ENCODE results near the gene CHRNA9. TPM values are rescaled to one million over a fixed set of nuclear protein-coding genes. Genes with fewer than 3 reads are reported as not detected.

Gene CHRNA9
- total RNA-seq, 4 donors from 2014 or later = 0.11 TPM; not detected in 3

DNA sequence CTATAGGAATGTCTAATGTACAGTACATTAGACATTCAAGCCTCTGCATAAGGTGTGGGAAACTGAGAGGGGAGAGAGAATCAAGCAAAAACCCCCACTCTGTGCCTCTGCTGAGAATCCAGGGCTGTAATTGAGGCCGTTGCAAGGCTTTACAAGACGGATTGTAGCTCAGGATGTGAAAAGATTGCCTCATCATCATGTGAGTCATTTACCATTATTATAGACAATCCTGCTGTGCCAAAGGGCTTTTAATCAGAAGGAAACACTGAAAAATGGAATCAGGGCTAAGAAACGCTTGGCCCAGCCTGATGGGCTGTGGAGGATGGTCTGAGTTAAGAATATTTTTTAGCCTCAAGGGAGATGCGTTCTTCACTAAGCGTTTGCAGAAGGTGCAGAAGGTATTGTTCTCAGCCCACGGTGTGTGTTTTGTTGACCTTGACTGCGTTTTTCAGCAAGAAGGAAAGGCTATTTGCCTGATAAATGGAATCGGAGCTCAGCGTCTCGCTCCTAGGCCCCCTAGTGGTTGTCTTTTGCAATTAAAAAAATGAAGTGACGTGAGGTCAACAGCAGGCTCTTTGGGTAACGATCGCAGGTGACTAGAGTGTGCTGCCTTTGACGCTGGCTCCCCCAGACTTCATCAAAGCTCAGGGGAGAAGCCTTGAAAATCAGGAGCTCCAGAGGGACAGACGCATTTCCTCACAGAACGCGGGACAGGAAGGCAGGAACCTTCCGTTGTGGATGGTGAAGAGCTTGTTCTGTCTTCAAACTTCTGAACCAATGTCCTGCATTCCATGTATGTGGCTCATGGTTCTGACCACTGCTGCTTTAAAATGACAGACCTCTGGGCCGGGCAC, 18.1 kb upstream of the CHRNA9 start:
- 8 to 9% methylated on average over 18 of the region's 19 CpGs for WGBS, 2 donors
- TF ChIP-seq, protein P1, sequence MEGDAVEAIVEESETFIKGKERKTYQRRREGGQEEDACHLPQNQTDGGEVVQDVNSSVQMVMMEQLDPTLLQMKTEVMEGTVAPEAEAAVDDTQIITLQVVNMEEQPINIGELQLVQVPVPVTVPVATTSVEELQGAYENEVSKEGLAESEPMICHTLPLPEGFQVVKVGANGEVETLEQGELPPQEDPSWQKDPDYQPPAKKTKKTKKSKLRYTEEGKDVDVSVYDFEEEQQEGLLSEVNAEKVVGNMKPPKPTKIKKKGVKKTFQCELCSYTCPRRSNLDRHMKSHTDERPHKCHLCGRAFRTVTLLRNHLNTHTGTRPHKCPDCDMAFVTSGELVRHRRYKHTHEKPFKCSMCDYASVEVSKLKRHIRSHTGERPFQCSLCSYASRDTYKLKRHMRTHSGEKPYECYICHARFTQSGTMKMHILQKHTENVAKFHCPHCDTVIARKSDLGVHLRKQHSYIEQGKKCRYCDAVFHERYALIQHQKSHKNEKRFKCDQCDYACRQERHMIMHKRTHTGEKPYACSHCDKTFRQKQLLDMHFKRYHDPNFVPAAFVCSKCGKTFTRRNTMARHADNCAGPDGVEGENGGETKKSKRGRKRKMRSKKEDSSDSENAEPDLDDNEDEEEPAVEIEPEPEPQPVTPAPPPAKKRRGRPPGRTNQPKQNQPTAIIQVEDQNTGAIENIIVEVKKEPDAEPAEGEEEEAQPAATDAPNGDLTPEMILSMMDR (IDR thresholded peaks at IDR 0.05) = peak; percentile 70 to 90 (median 76)
- peak in 1 of 2 donors; percentile 21 for TF ChIP-seq POLR2A (IDR thresholded peaks at IDR 0.05)
- Histone ChIP-seq H3K27ac (peak overlapping the region; percentile 9 to 76 (median 58)), H3K4me1 (peaks cover 11 to 18% of the 10 kb centered on the region in 2 donors), H3K4me3 (replicated peaks in 1 of 3) (no peak overlapping the region), H3K9me3 (no peaks in the 10 kb centered on the region), H3K36me3 (no peaks in the 10 kb centered on the region), H3K27me3 (no peaks in the 10 kb centered on the region)
- intact Hi-C loops (cut with DNase I) = no loop called here
- DNase-seq = peak; percentile 49 to 64

DNA sequence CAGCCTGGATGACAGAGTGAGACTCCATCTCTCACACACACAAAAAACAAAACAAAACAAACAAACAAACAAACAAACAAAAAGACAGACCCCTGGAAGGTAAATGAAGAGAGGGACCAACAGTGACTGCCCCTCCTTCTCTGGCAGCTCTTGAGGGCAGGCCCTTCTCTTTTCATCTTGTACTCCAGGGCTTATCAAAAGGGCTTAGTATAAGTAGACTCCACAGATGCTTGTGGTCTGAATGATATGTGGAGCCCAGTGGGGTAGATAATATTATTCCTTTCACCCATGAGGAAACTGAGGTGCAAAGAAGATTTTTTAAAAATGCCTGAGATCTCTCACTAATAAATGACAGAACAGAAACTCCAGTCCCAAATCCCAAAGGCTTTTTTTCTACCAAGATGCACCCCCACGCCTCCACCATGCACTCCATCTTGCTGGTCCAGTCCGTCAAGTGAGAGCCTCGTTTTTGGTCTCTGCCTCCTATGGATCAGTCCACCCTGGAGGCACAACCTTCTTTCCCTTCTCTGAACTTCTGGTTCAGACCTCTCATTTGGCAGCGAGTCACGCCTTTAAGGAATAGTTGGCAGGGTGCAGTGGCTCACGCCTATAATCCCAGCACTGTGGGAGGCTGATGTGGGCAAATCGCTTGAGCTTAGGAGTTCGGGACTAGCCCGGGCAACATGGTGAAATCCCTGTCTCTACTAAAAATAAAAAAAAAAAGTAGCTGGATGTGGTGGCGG, 17.0 kb upstream of the CHRNA9 start:
- TF ChIP-seq POLR2A (IDR thresholded peaks at IDR 0.05) = no peak
- TF ChIP-seq, protein P1 (IDR thresholded peaks at IDR 0.05) = no peak
- H3K9me3 ChIP-seq = no peaks in the 10 kb centered on the region
- no peak for DNase-seq
- no peak overlapping the region for H3K27ac ChIP-seq
- peaks cover 11 to 15% of the 10 kb centered on the region in 2 donors for H3K4me1 ChIP-seq
- WGBS, 2 donors = 91% methylated on average over 10 of the region's 10 CpGs
- H3K36me3 ChIP-seq = no peaks in the 10 kb centered on the region
- H3K27me3 ChIP-seq = no peaks in the 10 kb centered on the region
- H3K4me3 ChIP-seq (replicated peaks in 1 of 3) = no peak overlapping the region
- intact Hi-C loops (cut with DNase I) = no loop called here

DNA sequence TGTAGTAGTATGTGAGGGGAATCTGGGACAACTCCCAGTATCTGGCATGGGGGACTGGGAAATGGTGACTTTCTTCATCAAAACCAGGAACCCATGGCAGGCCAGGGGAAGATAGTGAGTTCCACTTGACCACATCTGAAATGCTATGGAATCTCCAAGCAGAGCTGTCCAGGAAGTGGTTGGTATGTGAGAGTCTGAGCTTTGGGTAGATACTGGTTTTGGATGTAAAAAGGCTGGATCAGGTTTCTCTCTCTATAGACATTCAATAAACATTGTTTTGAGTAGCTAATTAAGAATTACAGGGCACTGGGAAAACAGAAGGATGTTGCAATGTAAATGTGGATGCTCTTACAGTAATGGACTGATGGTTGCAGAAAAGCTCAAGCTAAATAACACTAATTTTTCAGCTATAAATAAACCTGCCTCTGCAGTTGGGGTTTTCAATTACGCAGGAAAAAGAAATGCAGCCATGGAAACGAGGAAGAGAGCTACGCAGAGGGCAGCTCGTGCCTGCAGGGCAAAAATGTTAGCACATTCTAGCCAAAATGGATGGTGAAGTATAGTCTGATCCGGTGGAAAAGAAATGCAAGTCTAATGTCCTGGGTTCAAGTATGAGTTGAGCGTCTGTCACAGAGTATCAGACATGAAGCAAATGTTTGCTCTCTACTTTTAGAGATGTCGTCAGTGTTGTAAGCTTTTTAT, 13.4 kb upstream of the CHRNA9 start:
- Histone ChIP-seq H3K27ac (no peak overlapping the region), H3K36me3 (no peaks in the 10 kb centered on the region), H3K27me3 (no peaks in the 10 kb centered on the region), H3K4me1 (peaks cover 3 to 7% of the 10 kb centered on the region in 2 donors), H3K9me3 (no peaks in the 10 kb centered on the region), H3K4me3 (replicated peaks in 1 of 3) (no peak overlapping the region)
- DNase-seq = no peak
- TF ChIP-seq, protein P1 (IDR thresholded peaks at IDR 0.05) = no peak
- no peak for TF ChIP-seq POLR2A (IDR thresholded peaks at IDR 0.05)
- 71 to 76% methylated on average over 7 of the region's 7 CpGs for WGBS, 2 donors
- intact Hi-C loops (cut with DNase I) = no loop called here

DNA sequence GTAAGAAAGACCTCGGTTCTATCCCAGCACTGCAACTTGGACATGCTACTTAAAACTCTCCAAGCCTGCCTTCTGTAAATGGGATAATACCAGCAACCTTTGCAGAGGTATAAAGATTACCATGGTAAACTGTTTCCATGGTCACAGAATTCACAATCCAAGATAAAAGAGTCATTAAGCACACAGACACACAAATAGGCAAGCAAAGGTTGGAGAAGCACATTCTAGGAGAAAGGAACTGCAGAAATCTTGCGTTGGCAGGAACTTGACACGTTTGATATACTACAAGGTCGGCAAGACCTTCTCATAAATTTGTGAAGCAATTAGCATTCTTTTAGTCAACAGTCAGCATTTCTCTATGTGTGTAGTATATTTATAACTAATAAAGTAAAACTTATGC, 12.3 kb upstream of the CHRNA9 start:
- Histone ChIP-seq H3K9me3 (no peaks in the 10 kb centered on the region), H3K36me3 (no peaks in the 10 kb centered on the region), H3K27ac (no peak overlapping the region), H3K4me1 (peaks cover 0 to 5% of the 10 kb centered on the region in 2 donors), H3K27me3 (no peaks in the 10 kb centered on the region), H3K4me3 (replicated peaks in 1 of 3) (no peak overlapping the region)
- no peak for DNase-seq
- WGBS, 2 donors = 68 to 70% methylated on average over 4 of the region's 4 CpGs
- intact Hi-C loops (cut with DNase I) = no loop called here
- TF ChIP-seq POLR2A (IDR thresholded peaks at IDR 0.05) = no peak
- TF ChIP-seq, protein P1 (IDR thresholded peaks at IDR 0.05) = no peak

Data from thyroid gland (tissue), 4 donors.